ENCODE data around the gene CRYBG1.

GRCh38 chr6:106468935-106469334, 108.4 kb downstream of the CRYBG1 start:
- TF ChIP-seq POLR2AphosphoS5 (IDR thresholded peaks at IDR 0.05; ENCODE audit: borderline replicate concordance, low read depth, low read length): no peak
- TF ChIP-seq EZH2 (IDR thresholded peaks at IDR 0.05): no peak

Data from SK-N-MC (cell line).